Type B pancreatic cell (in vitro differentiated cells): Measurements from ENCODE around the gene EPHB1. TPM values are rescaled to one million over a fixed set of nuclear protein-coding genes. Genes with fewer than 3 reads are reported as not detected.

Experiments
- DNase-seq: peaks from one replicate; pipeline ENCODE4 v3.0.0; 2021; ENCODE audit warnings: mixed read lengths; ENCODE audit not compliant: unreplicated experiment; ENCODE audit errors: extremely low spot score
- H3K27ac Mint-ChIP-seq: 2 replicates; pipeline ENCODE4 v1.8.0; 2021; ENCODE audit warnings: mild to moderate bottlenecking, mixed read lengths
- H3K27me3 Mint-ChIP-seq: 2 replicates; pipeline ENCODE4 v1.8.0; 2021; ENCODE audit warnings: mixed read lengths
- H3K36me3 Mint-ChIP-seq: 2 replicates; pipeline ENCODE4 v1.8.0; 2021; ENCODE audit warnings: mixed read lengths
- H3K4me1 Mint-ChIP-seq: one replicate; pipeline ENCODE4 v1.8.0; 2021; ENCODE audit warnings: mixed read lengths; ENCODE audit not compliant: unreplicated experiment
- H3K4me3 Mint-ChIP-seq: 2 replicates; pipeline ENCODE4 v1.8.0; 2021; ENCODE audit warnings: mild to moderate bottlenecking, mixed read lengths
- H3K9me3 Mint-ChIP-seq: 2 replicates; pipeline ENCODE4 v1.8.0; 2021; ENCODE audit warnings: mixed read lengths
- CTCF ChIP-seq: fragments of 200-600 bp; sonication (generic); conservative IDR thresholded peaks from 2 replicates; pipeline ENCODE4 v1.5.0; 2021; ENCODE audit warnings: antibody characterized with exemption, mild to moderate bottlenecking
- total RNA-seq: library from RNA; stranded (reverse); gene quantifications from 2 replicates; pipeline ENCODE4 v1.2.1, GENCODE V29; 2021; ENCODE audit warnings: low replicate concordance

EPHB1 gene
- total RNA-seq, 1 donor from 2014 or later = 9.1 TPM

- DNase-seq = no peak
- H3K27me3 Mint-ChIP-seq = peaks cover 88% of the 10 kb centered on the region
- H3K4me1 Mint-ChIP-seq = peaks cover 3% of the 10 kb centered on the region
- H3K4me3 Mint-ChIP-seq = peak overlapping the region; percentile 99
- H3K36me3 Mint-ChIP-seq = no peaks in the 10 kb centered on the region
- H3K9me3 Mint-ChIP-seq = no peaks in the 10 kb centered on the region
- peak overlapping the region; percentile 92 for H3K27ac Mint-ChIP-seq
- no peak for TF ChIP-seq CTCF
Measured at GRCh38 chr3:134794323-134794722, 737 bp upstream of the EPHB1 start.

- Mint-ChIP-seq H3K4me1 (peaks cover 3% of the 10 kb centered on the region), H3K27me3 (peaks cover 88% of the 10 kb centered on the region), H3K4me3 (peak overlapping the region; percentile 99)
Measured at GRCh38 chr3:134795746-134796280, 753 bp downstream of the EPHB1 start.

GRCh38 chr3:134796281-134797056, 1.4 kb downstream of the EPHB1 start:
- H3K27me3 Mint-ChIP-seq = peaks cover 91% of the 10 kb centered on the region
- peak; percentile 14 for TF ChIP-seq CTCF
- H3K4me3 Mint-ChIP-seq = peak overlapping the region; percentile 99
- no peaks in the 10 kb centered on the region for H3K9me3 Mint-ChIP-seq
- H3K4me1 Mint-ChIP-seq = peaks cover 3% of the 10 kb centered on the region
- no peak overlapping the region for H3K27ac Mint-ChIP-seq
- no peaks in the 10 kb centered on the region for H3K36me3 Mint-ChIP-seq
- DNase-seq = peak; percentile 71

More at GRCh38 chr3:134795746-134796280, 753 bp downstream of the EPHB1 start:
- no peak for DNase-seq
- Mint-ChIP-seq H3K27ac (no peak overlapping the region), H3K36me3 (no peaks in the 10 kb centered on the region), H3K9me3 (no peaks in the 10 kb centered on the region)
- TF ChIP-seq CTCF = peak; percentile 4

- DNase-seq = peak; percentile 62
- Mint-ChIP-seq H3K9me3 (no peaks in the 10 kb centered on the region), H3K36me3 (no peaks in the 10 kb centered on the region), H3K27me3 (peaks cover 90% of the 10 kb centered on the region), H3K27ac (no peak overlapping the region), H3K4me1 (peaks cover 3% of the 10 kb centered on the region), H3K4me3 (peak overlapping the region; percentile 99)
- no peak for TF ChIP-seq CTCF
Measured at GRCh38 chr3:134797057-134797740, 2.1 kb downstream of the EPHB1 start.

- peaks cover 90% of the 10 kb centered on the region for H3K27me3 Mint-ChIP-seq
- DNase-seq = peak; percentile 32
- H3K4me3 Mint-ChIP-seq = peak overlapping the region; percentile 99
Measured at GRCh38 chr3:134797741-134798451, 2.8 kb downstream of the EPHB1 start.

More at GRCh38 chr3:134797741-134798451, 2.8 kb downstream of the EPHB1 start:
- peaks cover 3% of the 10 kb centered on the region for H3K4me1 Mint-ChIP-seq
- TF ChIP-seq CTCF = no peak
- H3K9me3 Mint-ChIP-seq = no peaks in the 10 kb centered on the region
- no peak overlapping the region for H3K27ac Mint-ChIP-seq
- no peaks in the 10 kb centered on the region for H3K36me3 Mint-ChIP-seq
